ENCODE measurements around the gene KCNMB3. TPM values are rescaled to one million over a fixed set of nuclear protein-coding genes. Genes with fewer than 3 reads are reported as not detected.

Gene KCNMB3, protein sequence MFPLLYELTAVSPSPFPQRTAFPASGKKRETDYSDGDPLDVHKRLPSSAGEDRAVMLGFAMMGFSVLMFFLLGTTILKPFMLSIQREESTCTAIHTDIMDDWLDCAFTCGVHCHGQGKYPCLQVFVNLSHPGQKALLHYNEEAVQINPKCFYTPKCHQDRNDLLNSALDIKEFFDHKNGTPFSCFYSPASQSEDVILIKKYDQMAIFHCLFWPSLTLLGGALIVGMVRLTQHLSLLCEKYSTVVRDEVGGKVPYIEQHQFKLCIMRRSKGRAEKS
- total RNA-seq (1 to 10 TPM; 1.1 to 1.4 (median 1.2) TPM), polyA plus RNA-seq (1.9 TPM)
- long read RNA-seq, donor 1, result 0 reads
- long read RNA-seq, donor 2, full-length matches to known transcripts, result 1 of 1 reads
- long read RNA-seq, donor 2, partial matches to known transcripts, result 0 of 1 reads
- long read RNA-seq, donor 2, other reads (novel, unspliced or antisense), result 0 of 1 reads
- long read RNA-seq, donor 3, result 0 reads
- long read RNA-seq, donor 4, full-length matches to known transcripts, result 1 of 1 reads
- long read RNA-seq, donor 4, partial matches to known transcripts, result 0 of 1 reads
- long read RNA-seq, donor 4, other reads (novel, unspliced or antisense), result 0 of 1 reads

GRCh38 chr3:179250803-179251476, at the start of gene KCNMB3:
KCNMB3 (minus strand) TSS chr3:179251114; CDS start chr3:179250990, 124 bp downstream.
- intact Hi-C loops (cut with DNase I), result no loop called here
- Histone ChIP-seq H3K27ac (ENCODE audit: low read length) (no peak within 1 kb of the TSS), H3K4me1 (ENCODE audit: control insufficient read depth, insufficient read depth, low read length) (no peaks in the 10 kb centered on the region), H3K27me3 (ENCODE audit: control insufficient read depth, insufficient read depth) (no peaks in the 10 kb centered on the region), H3K4me3 (ENCODE audit: low read length) (no peak within 1 kb of the TSS), H3K9me3 (ENCODE audit: control insufficient read depth, low read length) (no peaks in the 10 kb centered on the region)
- DNase-seq (no peak), ATAC-seq (no peak)
- 94% methylated on average over 6 of the region's 6 CpGs for WGBS

DNA sequence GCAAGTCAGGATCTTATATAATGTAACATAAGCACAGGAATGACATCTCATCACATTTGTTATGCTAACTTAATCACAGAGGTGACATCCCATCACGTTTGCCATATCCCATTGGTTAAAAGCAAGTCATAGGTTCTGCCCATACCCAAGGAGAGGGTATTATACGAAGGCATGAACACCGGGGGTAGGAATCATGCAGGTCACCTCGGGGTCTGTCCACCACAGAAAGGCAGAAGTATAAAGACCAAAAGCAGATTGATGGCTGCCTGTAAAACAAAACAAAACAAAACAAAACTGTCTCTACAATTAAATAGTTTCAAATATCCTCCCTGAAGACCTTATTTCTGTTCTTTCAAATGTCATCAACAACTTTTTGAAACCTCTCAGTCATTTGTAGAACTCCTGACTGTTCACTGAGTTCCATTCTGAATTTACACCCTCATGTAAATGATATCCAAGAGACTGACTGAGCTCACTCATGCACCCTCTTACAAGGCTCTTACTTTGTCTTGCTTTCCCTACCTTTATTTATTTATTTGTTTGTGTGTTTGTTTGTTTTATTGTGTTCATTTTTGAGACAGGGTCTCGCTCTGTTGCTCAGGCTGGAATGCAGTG, 49.2 kb upstream of the KCNMB3 start:
- Histone ChIP-seq H3K4me3 (ENCODE audit: low read length) (no peak overlapping the region), H3K9me3 (ENCODE audit: control insufficient read depth, low read length) (no peaks in the 10 kb centered on the region), H3K4me1 (ENCODE audit: control insufficient read depth, insufficient read depth, low read length) (no peaks in the 10 kb centered on the region), H3K27ac (ENCODE audit: low read length) (no peak overlapping the region), H3K27me3 (ENCODE audit: control insufficient read depth, insufficient read depth) (no peaks in the 10 kb centered on the region)
- WGBS, result 89% methylated on average over 5 of the region's 5 CpGs
- ATAC-seq, result no peak
- intact Hi-C loops (cut with DNase I), result no loop called here
- no peak for DNase-seq

- ATAC-seq, result no peak
- Histone ChIP-seq H3K9me3 (ENCODE audit: control insufficient read depth, low read length) (no peaks in the 10 kb centered on the region), H3K27ac (ENCODE audit: low read length) (no peak overlapping the region), H3K27me3 (ENCODE audit: control insufficient read depth, insufficient read depth) (no peaks in the 10 kb centered on the region), H3K4me1 (ENCODE audit: control insufficient read depth, insufficient read depth, low read length) (no peaks in the 10 kb centered on the region), H3K4me3 (ENCODE audit: low read length) (no peak overlapping the region)
- no peak for DNase-seq
- WGBS, result 86% methylated on average over 2 of the region's 2 CpGs
- intact Hi-C loops (cut with DNase I), result no loop called here
Measured at GRCh38 chr3:179299316-179299715, 48.4 kb upstream of the KCNMB3 start.

DNA sequence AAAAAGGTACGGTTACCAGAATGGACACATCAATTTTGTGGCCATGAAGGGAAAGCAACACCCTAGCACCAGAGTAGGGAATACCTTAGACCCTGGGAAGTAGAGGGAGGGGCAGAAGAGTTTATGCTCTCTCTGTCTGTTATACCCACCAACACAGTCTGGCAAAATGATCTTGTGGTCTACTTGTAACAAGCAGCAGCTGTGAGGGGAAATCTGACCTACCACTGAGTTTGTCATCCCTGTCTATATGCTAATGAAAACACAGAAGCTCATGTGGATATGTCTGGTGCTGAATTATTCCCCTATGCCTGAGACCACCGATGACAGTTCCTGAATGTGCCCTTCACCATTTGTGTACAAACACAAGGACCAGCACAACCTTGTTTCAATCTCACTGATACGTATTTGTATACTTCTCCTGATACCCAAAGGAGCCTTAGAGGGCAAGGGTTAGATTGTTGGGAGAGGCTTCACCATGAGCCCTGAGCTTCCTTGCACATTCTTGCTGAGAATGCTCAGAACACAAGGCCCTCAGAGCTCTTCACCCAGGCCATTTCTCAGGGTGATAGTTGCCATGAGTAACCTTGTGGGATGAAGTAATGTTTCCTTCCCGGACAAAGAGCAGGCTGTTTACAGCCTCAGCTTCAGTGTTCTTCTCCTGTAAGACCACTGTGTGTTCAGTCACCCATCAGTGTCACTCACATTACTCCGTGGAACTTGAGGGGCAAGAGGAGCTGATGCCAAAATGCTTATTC, 47.2 kb upstream of the KCNMB3 start:
- H3K27ac ChIP-seq (ENCODE audit: low read length), result no peak overlapping the region
- intact Hi-C loops (cut with DNase I), result no loop called here
- 67% methylated on average over 5 of the region's 5 CpGs for WGBS
- H3K27me3 ChIP-seq (ENCODE audit: control insufficient read depth, insufficient read depth), result no peaks in the 10 kb centered on the region
- no peaks in the 10 kb centered on the region for H3K9me3 ChIP-seq (ENCODE audit: control insufficient read depth, low read length)
- no peaks in the 10 kb centered on the region for H3K4me1 ChIP-seq (ENCODE audit: control insufficient read depth, insufficient read depth, low read length)
- DNase-seq (no peak), ATAC-seq (no peak)
- H3K4me3 ChIP-seq (ENCODE audit: low read length), result no peak overlapping the region

DNA sequence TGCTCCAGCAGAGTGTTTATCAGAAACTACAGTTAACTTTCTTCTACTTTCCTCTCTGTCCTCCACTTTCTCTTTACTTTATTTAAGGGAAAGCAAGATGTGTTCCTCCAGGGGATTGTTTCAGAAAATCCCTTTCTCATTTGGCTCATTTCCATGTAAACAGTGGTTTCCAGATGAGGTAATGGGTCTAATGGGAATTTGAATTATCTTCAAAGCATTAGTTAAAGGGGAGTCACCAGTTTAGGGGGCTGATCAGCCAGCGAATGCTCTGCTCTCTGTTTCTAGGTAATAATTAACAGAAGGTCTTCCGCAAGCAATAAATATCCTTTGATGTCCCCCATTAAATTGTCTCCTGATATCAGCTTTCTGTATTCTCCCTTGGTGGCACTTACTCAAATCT, 41.5 kb upstream of the KCNMB3 start:
- no peak overlapping the region for H3K4me3 ChIP-seq (ENCODE audit: low read length)
- 81% methylated on average over 2 of the region's 2 CpGs for WGBS
- DNase-seq (no peak), ATAC-seq (no peak)
- no peaks in the 10 kb centered on the region for H3K9me3 ChIP-seq (ENCODE audit: control insufficient read depth, low read length)
- no peaks in the 10 kb centered on the region for H3K27me3 ChIP-seq (ENCODE audit: control insufficient read depth, insufficient read depth)
- no peaks in the 10 kb centered on the region for H3K4me1 ChIP-seq (ENCODE audit: control insufficient read depth, insufficient read depth, low read length)
- H3K27ac ChIP-seq (ENCODE audit: low read length), result no peak overlapping the region
- intact Hi-C loops (cut with DNase I), result no loop called here

- intact Hi-C loops (cut with DNase I), result no loop called here
- Histone ChIP-seq H3K27ac (ENCODE audit: low read length) (no peak overlapping the region), H3K4me3 (ENCODE audit: low read length) (no peak overlapping the region), H3K9me3 (ENCODE audit: control insufficient read depth, low read length) (no peaks in the 10 kb centered on the region), H3K4me1 (ENCODE audit: control insufficient read depth, insufficient read depth, low read length) (no peaks in the 10 kb centered on the region), H3K27me3 (ENCODE audit: control insufficient read depth, insufficient read depth) (no peaks in the 10 kb centered on the region)
- DNase-seq, result no peak
- 59% methylated on average over 3 of the region's 3 CpGs for WGBS
- no peak for ATAC-seq
Measured at GRCh38 chr3:179289295-179289694, 38.4 kb upstream of the KCNMB3 start.

DNA sequence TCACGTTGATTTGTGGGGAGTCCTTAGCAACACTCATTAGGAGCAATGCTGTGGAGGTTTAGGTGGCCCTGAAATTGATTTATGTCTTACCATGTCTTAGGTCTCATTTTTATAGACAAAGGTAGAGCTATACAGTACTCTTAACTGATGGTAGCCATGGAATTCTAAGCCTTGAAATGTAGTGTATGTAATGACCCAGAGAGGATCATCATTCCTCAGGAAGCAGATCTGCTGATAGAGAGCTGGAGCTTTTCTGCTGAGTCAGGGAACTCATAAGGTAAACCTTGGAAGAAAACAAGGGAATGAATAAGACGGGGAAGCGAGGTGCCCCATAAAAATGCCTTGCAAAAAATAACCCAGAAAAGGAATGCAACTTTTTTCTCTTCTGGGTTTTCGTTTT, 37.9 kb upstream of the KCNMB3 start:
- ATAC-seq (no peak), DNase-seq (no peak)
- H3K9me3 ChIP-seq (ENCODE audit: control insufficient read depth, low read length), result no peaks in the 10 kb centered on the region
- no peak overlapping the region for H3K27ac ChIP-seq (ENCODE audit: low read length)
- WGBS, result 76% methylated on average over 4 of the region's 4 CpGs
- H3K4me1 ChIP-seq (ENCODE audit: control insufficient read depth, insufficient read depth, low read length), result no peaks in the 10 kb centered on the region
- intact Hi-C loops (cut with DNase I), result no loop called here
- no peak overlapping the region for H3K4me3 ChIP-seq (ENCODE audit: low read length)
- H3K27me3 ChIP-seq (ENCODE audit: control insufficient read depth, insufficient read depth), result no peaks in the 10 kb centered on the region

DNA sequence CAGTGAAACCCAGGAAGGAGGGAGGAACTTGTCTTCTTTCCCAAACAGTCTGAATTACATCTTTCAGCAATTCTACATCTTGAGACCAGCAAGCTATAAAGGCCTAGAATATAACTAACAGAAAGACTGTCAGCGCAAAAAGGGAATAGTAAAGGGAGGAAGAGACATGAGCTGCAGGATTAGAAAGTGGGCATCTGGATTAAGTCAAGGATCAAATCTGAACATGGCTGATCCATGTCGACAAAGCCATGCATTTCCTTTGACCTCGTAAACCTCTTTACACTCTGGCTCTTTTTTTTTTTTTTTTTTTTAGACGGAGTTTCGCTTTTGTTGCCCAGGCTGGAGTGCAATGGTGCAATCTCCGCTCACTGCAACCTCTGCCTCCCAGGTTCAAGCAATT, 35.4 kb upstream of the KCNMB3 start:
- no peak for DNase-seq
- Histone ChIP-seq H3K27me3 (ENCODE audit: control insufficient read depth, insufficient read depth) (no peaks in the 10 kb centered on the region), H3K9me3 (ENCODE audit: control insufficient read depth, low read length) (no peaks in the 10 kb centered on the region), H3K4me1 (ENCODE audit: control insufficient read depth, insufficient read depth, low read length) (no peaks in the 10 kb centered on the region), H3K27ac (ENCODE audit: low read length) (no peak overlapping the region), H3K4me3 (ENCODE audit: low read length) (no peak overlapping the region)
- intact Hi-C loops (cut with DNase I), result no loop called here
- 78% methylated on average over 6 of the region's 6 CpGs for WGBS
- ATAC-seq, result no peak

GRCh38 chr3:179281825-179282224, 30.9 kb upstream of the KCNMB3 start:
- intact Hi-C loops (cut with DNase I), result no loop called here
- H3K9me3 ChIP-seq (ENCODE audit: control insufficient read depth, low read length), result no peaks in the 10 kb centered on the region
- H3K27me3 ChIP-seq (ENCODE audit: control insufficient read depth, insufficient read depth), result no peaks in the 10 kb centered on the region
- H3K4me3 ChIP-seq (ENCODE audit: low read length), result no peak overlapping the region
- no peak overlapping the region for H3K27ac ChIP-seq (ENCODE audit: low read length)
- WGBS, result 92% methylated on average over 3 of the region's 3 CpGs
- DNase-seq (no peak), ATAC-seq (no peak)
- H3K4me1 ChIP-seq (ENCODE audit: control insufficient read depth, insufficient read depth, low read length), result no peaks in the 10 kb centered on the region

- Histone ChIP-seq H3K4me3 (ENCODE audit: low read length) (no peak overlapping the region), H3K4me1 (ENCODE audit: control insufficient read depth, insufficient read depth, low read length) (no peaks in the 10 kb centered on the region), H3K27ac (ENCODE audit: low read length) (no peak overlapping the region), H3K9me3 (ENCODE audit: control insufficient read depth, low read length) (no peaks in the 10 kb centered on the region), H3K27me3 (ENCODE audit: control insufficient read depth, insufficient read depth) (no peaks in the 10 kb centered on the region)
- no peak for ATAC-seq
- intact Hi-C loops (cut with DNase I), result no loop called here
- 97% methylated on average over 1 of the region's 1 CpG for WGBS
- DNase-seq, result no peak
Measured at GRCh38 chr3:179279837-179280236, 28.9 kb upstream of the KCNMB3 start.
